ENCODE results near the gene OSBP2.

OSBP2 gene

GRCh38 chr22:30885001-30885366 lies 190.3 kb downstream of the OSBP2 start:
- Histone ChIP-seq H4K8ac (ENCODE audit: low read depth, low read length) (no peak overlapping the region), H3K4ac (ENCODE audit: low read length) (no peak overlapping the region), H3K27ac (replicated peaks; ENCODE audit: low read length) (no peak overlapping the region), H3K23ac (ENCODE audit: low read depth, low read length, poor library complexity) (peak overlapping the region; percentile 59), H2BK15ac (ENCODE audit: low read length) (peak overlapping the region; percentile 92), H3K79me1 (ENCODE audit: low read depth, low read length) (no peaks in the 10 kb centered on the region), H3K14ac (ENCODE audit: low read length) (no peak overlapping the region), H2BK5ac (ENCODE audit: low read length) (no peak overlapping the region), H3K4me2 (ENCODE audit: insufficient read depth, low read length, poor library complexity, severe bottlenecking) (no peak overlapping the region), H4K91ac (ENCODE audit: low read depth, low read length, poor library complexity) (no peak overlapping the region), H3K36me3 (replicated peaks in 1 of 2; ENCODE audit: control insufficient read depth in 2 of 2, insufficient read depth in 2 of 2, low read length in 2 of 2) (peaks cover 0 to 5% of the 10 kb centered on the region in 2 donors), H2AFZ (ENCODE audit: low read length) (no peak overlapping the region), H2BK12ac (ENCODE audit: low read length) (no peak overlapping the region), H3K4me3 (ENCODE audit: low read length in 2 of 2) (no peak overlapping the region), H3K4me1 (ENCODE audit: control insufficient read depth in 2 of 2, insufficient read depth in 1 of 2, low read depth in 1 of 2, low read length in 2 of 2) (peaks cover 0 to 13% of the 10 kb centered on the region in 2 donors), H3K18ac (ENCODE audit: low read length) (peak overlapping the region; percentile 52), H2AK5ac (ENCODE audit: low read depth, low read length) (peak overlapping the region; percentile 78), H2BK120ac (ENCODE audit: low read depth, low read length) (no peak overlapping the region), H3K9ac (ENCODE audit: low read depth, low read length, poor library complexity) (no peak overlapping the region), H3K9me3 (replicated peaks in 1 of 2; ENCODE audit: control insufficient read depth in 2 of 2, insufficient read depth in 1 of 2, low read depth in 1 of 2, low read length in 2 of 2) (no peaks in the 10 kb centered on the region), H3K27me3 (ENCODE audit: control insufficient read depth in 3 of 3, insufficient read depth in 3 of 3, low read depth in 1 of 3, low read length in 3 of 3) (peaks cover 0 to 12% (median 0%) of the 10 kb centered on the region in 3 experiments)
- no CpG with 5 or more reads among the region's 5 CpGs for WGBS, 2 donors (ENCODE audit: extremely low coverage in 2 of 2, insufficient read length in 2 of 2, insufficient replicate concordance in 1 of 2)
- DNase-seq (ENCODE audit: low spot score) = no peak

DNA sequence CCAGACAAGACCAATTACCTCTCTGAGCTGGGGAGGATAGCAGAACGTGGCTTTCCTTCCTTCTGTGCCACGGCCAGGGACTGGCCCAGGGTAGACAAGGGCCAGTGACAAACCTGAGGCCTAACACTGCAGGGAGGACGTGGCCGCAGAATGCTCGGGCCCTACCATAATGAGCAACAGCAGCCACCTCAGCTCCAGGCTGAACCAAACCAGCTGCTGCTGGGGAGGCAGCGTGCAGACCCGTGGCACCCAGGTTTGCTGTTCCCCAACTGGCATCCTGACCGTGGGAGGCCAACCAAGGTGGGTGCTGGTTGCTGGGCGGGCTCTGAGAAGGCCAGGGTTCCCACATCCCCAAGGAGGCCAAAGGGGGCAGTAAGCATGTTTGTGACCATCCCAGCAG lies 190.9 kb downstream of the OSBP2 start:
- Histone ChIP-seq H3K4me2 (ENCODE audit: insufficient read depth, low read length, poor library complexity, severe bottlenecking) (no peak overlapping the region), H2AFZ (ENCODE audit: low read length) (no peak overlapping the region), H3K4me1 (ENCODE audit: control insufficient read depth in 2 of 2, insufficient read depth in 1 of 2, low read depth in 1 of 2, low read length in 2 of 2) (peaks cover 0 to 13% of the 10 kb centered on the region in 2 donors), H3K18ac (ENCODE audit: low read length) (peak overlapping the region; percentile 72), H3K79me1 (ENCODE audit: low read depth, low read length) (no peaks in the 10 kb centered on the region), H3K9ac (ENCODE audit: low read depth, low read length, poor library complexity) (peak overlapping the region; percentile 32), H4K91ac (ENCODE audit: low read depth, low read length, poor library complexity) (no peak overlapping the region), H2BK15ac (ENCODE audit: low read length) (no peak overlapping the region), H2BK12ac (ENCODE audit: low read length) (no peak overlapping the region), H3K4me3 (ENCODE audit: low read length in 2 of 2) (no peak overlapping the region), H3K9me3 (replicated peaks in 1 of 2; ENCODE audit: control insufficient read depth in 2 of 2, insufficient read depth in 1 of 2, low read depth in 1 of 2, low read length in 2 of 2) (no peaks in the 10 kb centered on the region), H3K27ac (replicated peaks; ENCODE audit: low read length) (no peak overlapping the region), H2AK5ac (ENCODE audit: low read depth, low read length) (peak overlapping the region; percentile 77), H3K27me3 (ENCODE audit: control insufficient read depth in 3 of 3, insufficient read depth in 3 of 3, low read depth in 1 of 3, low read length in 3 of 3) (peaks cover 0 to 12% (median 0%) of the 10 kb centered on the region in 3 experiments), H3K23ac (ENCODE audit: low read depth, low read length, poor library complexity) (no peak overlapping the region), H2BK5ac (ENCODE audit: low read length) (no peak overlapping the region), H2BK120ac (ENCODE audit: low read depth, low read length) (no peak overlapping the region), H3K36me3 (replicated peaks in 1 of 2; ENCODE audit: control insufficient read depth in 2 of 2, insufficient read depth in 2 of 2, low read length in 2 of 2) (peaks cover 0 to 5% of the 10 kb centered on the region in 2 donors), H3K4ac (ENCODE audit: low read length) (no peak overlapping the region), H3K14ac (ENCODE audit: low read length) (no peak overlapping the region), H4K8ac (ENCODE audit: low read depth, low read length) (no peak overlapping the region)
- DNase-seq (ENCODE audit: low spot score) = no peak
- no CpG with 5 or more reads among the region's 9 CpGs for WGBS, 2 donors (ENCODE audit: extremely low coverage in 2 of 2, insufficient read length in 2 of 2, insufficient replicate concordance in 1 of 2)

GRCh38 chr22:30887453-30887852 lies 192.8 kb downstream of the OSBP2 start:
- Histone ChIP-seq H2BK5ac (ENCODE audit: low read length) (no peak overlapping the region), H3K27me3 (ENCODE audit: control insufficient read depth in 3 of 3, insufficient read depth in 3 of 3, low read depth in 1 of 3, low read length in 3 of 3) (peaks cover 0 to 5% (median 0%) of the 10 kb centered on the region in 3 experiments), H3K27ac (replicated peaks; ENCODE audit: low read length) (no peak overlapping the region), H3K4me3 (ENCODE audit: low read length in 2 of 2) (no peak overlapping the region), H4K91ac (ENCODE audit: low read depth, low read length, poor library complexity) (no peak overlapping the region), H3K14ac (ENCODE audit: low read length) (peak overlapping the region; percentile 89), H2AK5ac (ENCODE audit: low read depth, low read length) (no peak overlapping the region), H3K23ac (ENCODE audit: low read depth, low read length, poor library complexity) (peak overlapping the region; percentile 43), H3K4me2 (ENCODE audit: insufficient read depth, low read length, poor library complexity, severe bottlenecking) (no peak overlapping the region), H2BK12ac (ENCODE audit: low read length) (peak overlapping the region; percentile 73), H3K4me1 (ENCODE audit: control insufficient read depth in 2 of 2, insufficient read depth in 1 of 2, low read depth in 1 of 2, low read length in 2 of 2) (no peaks in the 10 kb centered on the region), H3K18ac (ENCODE audit: low read length) (peak overlapping the region; percentile 1), H2BK15ac (ENCODE audit: low read length) (peak overlapping the region; percentile 75), H3K79me1 (ENCODE audit: low read depth, low read length) (no peaks in the 10 kb centered on the region), H3K36me3 (replicated peaks in 1 of 2; ENCODE audit: control insufficient read depth in 2 of 2, insufficient read depth in 2 of 2, low read length in 2 of 2) (peaks cover 0 to 9% of the 10 kb centered on the region in 2 donors), H2AFZ (ENCODE audit: low read length) (no peak overlapping the region), H3K9ac (ENCODE audit: low read depth, low read length, poor library complexity) (no peak overlapping the region), H4K8ac (ENCODE audit: low read depth, low read length) (no peak overlapping the region), H2BK120ac (ENCODE audit: low read depth, low read length) (peak overlapping the region; percentile 24), H3K9me3 (replicated peaks in 1 of 2; ENCODE audit: control insufficient read depth in 2 of 2, insufficient read depth in 1 of 2, low read depth in 1 of 2, low read length in 2 of 2) (no peaks in the 10 kb centered on the region), H3K4ac (ENCODE audit: low read length) (no peak overlapping the region)
- DNase-seq (ENCODE audit: low spot score) = no peak
- WGBS, 2 donors (ENCODE audit: extremely low coverage in 2 of 2, insufficient read length in 2 of 2, insufficient replicate concordance in 1 of 2) = no CpG with 5 or more reads among the region's 11 CpGs

DNA sequence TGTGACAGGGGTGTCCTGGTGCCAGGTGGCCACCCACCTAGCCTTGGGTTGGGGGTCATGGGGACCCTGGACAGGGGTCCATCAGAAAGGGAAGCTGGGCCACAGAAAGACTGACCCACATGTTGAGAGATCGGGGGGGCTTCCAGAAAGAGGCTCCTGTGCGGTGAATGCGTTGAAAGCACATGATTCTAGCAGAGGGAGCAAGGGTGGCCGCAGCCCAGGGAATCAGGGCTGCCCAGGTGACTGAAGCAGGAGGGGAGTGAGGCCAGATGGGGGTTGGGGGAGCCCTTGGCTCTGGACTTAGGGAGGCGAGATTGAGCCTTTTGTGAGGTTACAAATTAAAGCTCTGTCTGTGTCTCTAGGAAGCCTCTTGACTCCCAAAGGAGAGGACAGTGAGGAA lies 193.2 kb downstream of the OSBP2 start:
- no peak overlapping the region for H3K23ac ChIP-seq (ENCODE audit: low read depth, low read length, poor library complexity)
- no CpG with 5 or more reads among the region's 5 CpGs for WGBS, 2 donors (ENCODE audit: extremely low coverage in 2 of 2, insufficient read length in 2 of 2, insufficient replicate concordance in 1 of 2)
- H4K8ac ChIP-seq (ENCODE audit: low read depth, low read length) = no peak overlapping the region
- H3K9ac ChIP-seq (ENCODE audit: low read depth, low read length, poor library complexity) = no peak overlapping the region
- DNase-seq (ENCODE audit: low spot score) = no peak
- no peak overlapping the region for H3K4ac ChIP-seq (ENCODE audit: low read length)
- H3K27me3 ChIP-seq (ENCODE audit: control insufficient read depth in 3 of 3, insufficient read depth in 3 of 3, low read depth in 1 of 3, low read length in 3 of 3) = peaks cover 0 to 4% (median 0%) of the 10 kb centered on the region in 3 experiments
- H3K18ac ChIP-seq (ENCODE audit: low read length) = peak overlapping the region; percentile 48
- peak overlapping the region; percentile 24 for H2BK120ac ChIP-seq (ENCODE audit: low read depth, low read length)
- H3K27ac ChIP-seq (replicated peaks; ENCODE audit: low read length) = no peak overlapping the region
- no peak overlapping the region for H4K91ac ChIP-seq (ENCODE audit: low read depth, low read length, poor library complexity)
- peaks cover 0 to 9% of the 10 kb centered on the region in 2 donors for H3K36me3 ChIP-seq (replicated peaks in 1 of 2; ENCODE audit: control insufficient read depth in 2 of 2, insufficient read depth in 2 of 2, low read length in 2 of 2)
- no peak overlapping the region for H2AFZ ChIP-seq (ENCODE audit: low read length)
- H2BK15ac ChIP-seq (ENCODE audit: low read length) = peak overlapping the region; percentile 55
- no peak overlapping the region for H2BK5ac ChIP-seq (ENCODE audit: low read length)
- H3K9me3 ChIP-seq (replicated peaks in 1 of 2; ENCODE audit: control insufficient read depth in 2 of 2, insufficient read depth in 1 of 2, low read depth in 1 of 2, low read length in 2 of 2) = no peaks in the 10 kb centered on the region
- H3K4me3 ChIP-seq (ENCODE audit: low read length in 2 of 2) = no peak overlapping the region
- no peaks in the 10 kb centered on the region for H3K79me1 ChIP-seq (ENCODE audit: low read depth, low read length)
- no peak overlapping the region for H2AK5ac ChIP-seq (ENCODE audit: low read depth, low read length)
- H2BK12ac ChIP-seq (ENCODE audit: low read length) = no peak overlapping the region
- no peaks in the 10 kb centered on the region for H3K4me1 ChIP-seq (ENCODE audit: control insufficient read depth in 2 of 2, insufficient read depth in 1 of 2, low read depth in 1 of 2, low read length in 2 of 2)
- H3K14ac ChIP-seq (ENCODE audit: low read length) = peak overlapping the region; percentile 89
- no peak overlapping the region for H3K4me2 ChIP-seq (ENCODE audit: insufficient read depth, low read length, poor library complexity, severe bottlenecking)

Data from neuronal stem cell (in vitro differentiated cells).